ENCODE results near the gene BAAT.

Gene BAAT

DNA sequence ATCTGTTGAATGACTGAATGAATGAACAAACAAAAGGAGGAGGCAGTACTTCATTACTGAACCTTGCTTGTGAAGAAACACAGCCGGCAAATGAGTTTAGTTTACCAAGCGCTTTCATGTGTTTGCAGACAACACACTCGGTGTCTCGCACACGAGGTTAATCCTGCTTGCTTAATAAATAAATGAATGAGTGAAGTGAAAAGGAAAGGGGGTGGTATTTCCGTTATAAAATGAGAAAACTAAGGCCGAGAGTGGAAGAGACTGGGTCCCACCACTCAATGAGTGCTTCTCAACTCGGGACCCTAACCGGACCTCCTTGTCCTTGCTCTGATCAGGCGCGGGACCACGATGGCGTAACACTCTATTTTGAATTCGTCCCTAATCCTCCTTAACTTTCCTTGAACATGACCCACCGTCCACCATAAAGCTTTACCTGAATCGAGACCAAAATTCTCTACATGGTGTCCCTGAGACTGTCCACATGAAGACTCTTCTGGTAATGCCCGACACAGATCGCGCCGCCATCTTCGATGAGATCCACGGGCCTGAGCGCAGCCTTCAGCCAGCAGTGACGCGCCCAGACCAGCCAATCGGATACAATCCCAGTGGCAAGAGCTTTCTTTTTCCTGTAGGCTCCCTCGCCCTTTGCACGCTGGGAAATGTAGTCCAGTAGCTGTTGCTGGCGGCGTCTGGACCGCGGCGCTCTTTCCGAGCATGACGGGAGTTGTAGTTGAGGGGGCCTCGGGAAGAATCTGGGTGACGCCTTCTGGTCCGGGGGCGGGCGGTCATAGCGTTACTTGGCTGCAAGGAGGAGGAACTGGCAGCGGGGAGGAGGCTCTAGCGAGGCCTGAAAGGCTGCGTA, 13.5 kb upstream of the BAAT start, which contains the start of the genes MRPL50 and ZNF189:
MRPL50 (minus strand) TSS at position 551 of the 862 bp plus-strand sequence; CDS start at position 525, 26 bp downstream.
ZNF189 (plus strand) TSS at position 784 of the 862 bp plus-strand sequence. CDS start 306 bp downstream, outside the sequence.
- DNase-seq, result peak; percentile 93

DNA sequence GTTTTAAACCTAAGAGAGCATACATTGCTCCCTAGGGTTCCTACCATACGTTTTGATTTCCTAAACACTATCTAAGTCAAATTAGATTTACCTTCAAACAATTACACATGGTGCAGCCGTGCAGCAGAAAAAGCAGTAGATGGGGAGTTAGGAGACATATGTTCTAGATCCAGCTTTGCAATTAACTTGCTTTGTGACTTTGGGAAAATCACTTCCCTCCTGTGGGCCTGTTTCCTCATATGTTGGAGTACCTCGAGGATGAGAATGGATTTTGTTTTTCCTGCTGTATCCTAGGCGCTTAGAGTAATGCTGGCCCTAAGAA, 12.9 kb upstream of the BAAT start:
- no peak for DNase-seq

DNA sequence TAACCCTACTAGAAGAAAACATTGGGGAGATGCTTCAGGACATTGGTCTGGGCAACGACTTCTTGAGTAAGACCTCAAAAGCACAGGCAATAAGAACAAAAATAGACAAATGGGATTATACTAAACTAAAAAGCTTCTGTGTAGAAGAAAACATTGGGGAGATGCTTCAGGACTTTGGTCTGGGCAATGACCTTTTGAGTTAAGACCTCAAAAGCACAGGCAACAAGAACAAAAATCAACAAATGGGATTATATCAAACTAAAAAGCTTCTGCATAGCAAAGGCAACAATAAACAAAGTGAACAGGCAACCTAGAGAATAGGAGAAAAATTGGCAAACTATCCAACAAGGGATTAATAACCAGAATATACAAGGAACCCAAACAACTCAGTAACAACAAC, 9.9 kb upstream of the BAAT start:
- DNase-seq, result no peak

DNA sequence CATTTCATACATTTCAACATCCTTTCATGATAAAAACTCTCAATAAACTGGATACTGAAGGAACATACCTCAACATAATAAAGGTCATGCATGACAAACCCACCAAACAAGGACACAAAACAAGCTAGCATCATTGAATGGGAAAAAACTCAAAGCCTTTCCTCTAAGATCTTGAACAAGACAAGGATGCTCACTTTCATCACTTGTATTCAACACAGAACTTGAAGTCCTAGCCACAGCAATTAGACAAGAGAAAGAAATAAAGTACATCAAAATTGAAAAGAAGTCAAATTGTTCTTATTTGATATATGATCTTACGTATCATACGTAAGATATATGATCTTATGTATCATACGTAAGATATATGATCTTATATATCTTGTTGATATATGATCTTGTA, 8.3 kb upstream of the BAAT start:
- no peak for DNase-seq

DNA sequence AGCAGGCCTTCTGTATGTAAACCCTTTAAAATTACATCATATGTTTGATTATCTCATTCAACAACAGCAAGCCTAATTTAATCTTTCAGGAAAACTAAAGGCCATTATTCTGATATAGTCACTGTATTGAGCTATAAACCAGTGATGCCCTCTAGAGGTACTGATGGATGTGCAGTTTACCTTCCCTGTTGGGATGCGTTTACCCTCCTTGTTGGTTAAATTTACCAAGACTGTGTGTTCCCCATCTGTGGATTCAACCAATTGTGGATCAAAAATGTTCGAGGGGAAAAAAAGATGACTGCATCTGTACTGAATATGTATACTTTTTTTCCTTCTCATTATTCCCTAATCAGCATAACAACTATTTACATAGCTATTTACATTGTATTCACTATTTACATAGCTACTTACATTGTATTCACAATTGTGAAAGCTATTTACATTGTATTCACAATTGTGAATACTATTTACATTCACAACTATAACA, 3.7 kb upstream of the BAAT start:
- DNase-seq, result no peak

DNA sequence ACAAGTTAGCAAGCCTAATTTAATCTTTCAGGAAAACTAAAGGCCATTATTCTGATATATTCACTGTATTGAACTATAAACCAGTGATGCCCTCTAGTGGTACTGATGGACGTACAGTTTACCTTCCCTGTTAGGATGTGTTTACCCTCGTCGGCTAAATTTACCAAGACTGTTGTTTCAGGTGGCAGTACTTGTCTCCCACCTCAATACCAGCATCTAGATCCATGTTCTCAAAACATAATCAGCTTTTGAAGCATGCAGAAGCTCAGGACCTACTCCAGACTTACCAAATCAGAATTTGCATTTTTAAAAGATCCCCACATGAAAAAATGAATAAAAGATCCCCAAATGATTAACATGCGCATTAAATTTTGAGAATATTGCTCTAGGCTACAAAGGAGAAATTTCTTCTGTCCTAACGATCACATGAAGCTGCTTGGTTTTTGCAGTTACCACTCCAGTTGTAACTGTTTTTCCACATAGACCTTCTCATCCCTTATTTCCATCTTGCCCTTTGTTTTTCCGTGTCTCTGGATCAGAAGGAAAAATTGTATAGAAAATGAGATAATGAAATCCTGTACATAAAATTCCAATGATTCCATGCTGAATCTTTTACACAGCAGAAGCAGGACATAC, 3.2 kb upstream of the BAAT start:
- DNase-seq, result no peak

DNA sequence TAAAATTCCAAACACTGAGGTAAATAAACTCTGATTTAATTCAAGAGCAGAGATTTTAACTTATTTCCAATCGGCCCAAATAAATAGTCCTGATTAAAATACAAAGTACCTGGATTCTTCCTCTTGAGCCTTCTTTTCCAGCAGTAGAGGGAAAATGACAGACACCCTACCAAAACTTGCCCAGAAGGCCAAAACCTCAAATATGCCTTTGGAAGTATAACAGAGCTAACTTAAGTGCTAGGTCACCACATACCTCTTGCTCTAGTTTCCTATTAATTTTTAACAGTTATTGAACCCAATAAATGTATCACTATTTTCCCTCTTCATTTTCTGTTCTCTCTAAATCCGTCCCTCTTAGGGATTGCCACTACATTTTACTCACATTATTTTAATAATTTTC, 1.4 kb downstream of the BAAT start:
- no peak for DNase-seq

DNA sequence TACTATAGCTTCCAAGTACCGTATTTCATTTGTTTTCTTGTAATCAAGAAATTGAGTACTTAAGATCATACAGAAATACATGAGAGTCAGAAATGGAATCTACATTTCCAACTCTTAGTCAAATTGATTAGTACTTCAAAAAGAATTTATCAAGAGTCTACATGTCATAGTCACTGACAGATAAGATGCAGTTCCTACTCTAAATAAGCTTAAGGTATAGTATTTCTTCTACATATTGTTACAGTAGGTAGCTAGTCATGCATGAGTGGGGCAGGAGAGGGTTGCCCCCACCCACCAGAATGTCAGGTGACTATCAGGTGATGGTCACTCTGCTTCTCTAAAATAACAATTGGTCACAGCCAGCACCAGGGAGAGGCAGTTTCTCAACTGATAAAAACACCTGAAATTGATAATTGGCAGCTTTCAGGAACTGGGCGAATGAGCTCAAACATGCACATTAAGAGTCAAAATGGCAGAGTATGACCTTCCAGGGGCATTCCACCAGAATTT, 2.9 kb downstream of the BAAT start:
- no peak for DNase-seq

DNA sequence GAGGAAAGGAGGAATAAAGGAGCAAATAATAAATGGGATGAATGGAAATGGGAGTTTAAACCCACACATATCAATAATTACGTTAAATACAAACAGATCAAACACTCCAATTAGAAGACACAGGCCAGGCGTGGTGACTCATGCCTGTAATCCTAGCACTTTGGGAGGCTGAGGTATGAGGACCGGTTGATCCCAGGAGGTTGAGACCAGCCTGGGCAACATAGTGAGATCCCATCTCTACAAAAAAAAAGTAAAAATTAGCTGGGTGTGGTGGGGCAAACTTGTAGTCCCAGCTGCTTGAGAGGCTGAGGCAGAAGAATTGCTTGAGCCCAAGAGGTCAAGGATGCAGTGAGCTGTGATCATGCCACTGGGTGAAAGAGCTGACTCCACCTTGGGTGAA, 3.7 kb downstream of the BAAT start:
- no peak for DNase-seq

DNA sequence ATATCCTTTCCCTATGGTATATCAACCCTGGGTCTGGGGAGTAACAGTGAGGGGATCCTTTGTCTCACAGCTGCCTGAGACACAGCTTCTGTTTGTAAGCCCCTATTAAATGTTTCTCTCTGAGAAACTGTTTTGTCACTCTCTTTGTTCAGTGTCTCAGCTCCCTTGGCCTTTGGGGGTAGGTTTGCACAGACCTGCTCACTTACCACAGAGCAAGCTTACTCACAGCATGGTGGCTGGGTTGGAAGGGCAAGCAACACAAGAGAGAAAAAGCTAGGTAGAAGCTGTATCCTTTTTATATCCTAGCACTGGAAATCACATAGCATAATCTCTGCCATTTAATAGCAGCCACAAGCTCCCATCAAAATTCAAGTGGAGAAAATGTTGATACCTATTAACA, 4.5 kb downstream of the BAAT start:
- no peak for DNase-seq

DNA sequence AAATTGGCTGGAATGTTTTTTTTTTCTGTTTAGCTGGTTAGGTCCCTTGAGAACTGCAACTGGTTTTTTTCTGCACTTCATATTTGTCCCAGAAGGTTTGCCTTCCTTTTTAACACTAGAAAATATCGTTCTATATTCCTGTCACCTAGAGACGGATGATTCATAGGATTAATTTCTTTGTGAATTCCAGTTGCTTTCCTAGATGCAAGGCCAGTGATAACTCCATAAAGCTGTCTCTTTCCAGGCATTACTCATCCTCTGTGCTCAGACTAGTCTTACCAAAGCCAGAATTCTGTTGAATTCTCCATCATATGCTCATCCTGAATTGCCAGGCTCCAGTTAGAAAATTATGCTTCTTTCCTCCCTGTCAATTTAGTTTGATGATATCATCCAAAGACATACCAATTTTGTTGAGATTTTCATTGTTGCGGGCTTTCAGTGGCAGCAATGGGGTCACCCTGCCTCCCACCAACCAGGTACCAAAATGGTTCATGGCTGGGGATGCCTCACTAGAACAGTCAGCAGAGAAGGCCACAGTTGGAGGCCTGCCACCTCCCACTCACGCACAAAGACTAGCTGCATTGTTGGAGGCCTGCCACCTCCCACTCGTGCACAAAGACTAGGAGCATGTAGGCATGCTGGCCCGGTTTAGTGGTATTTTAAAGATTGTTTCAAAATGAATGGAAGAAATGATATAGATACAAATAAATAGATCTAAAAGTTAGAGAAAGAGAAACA, 8.5 kb downstream of the BAAT start:
- DNase-seq, result no peak

DNA sequence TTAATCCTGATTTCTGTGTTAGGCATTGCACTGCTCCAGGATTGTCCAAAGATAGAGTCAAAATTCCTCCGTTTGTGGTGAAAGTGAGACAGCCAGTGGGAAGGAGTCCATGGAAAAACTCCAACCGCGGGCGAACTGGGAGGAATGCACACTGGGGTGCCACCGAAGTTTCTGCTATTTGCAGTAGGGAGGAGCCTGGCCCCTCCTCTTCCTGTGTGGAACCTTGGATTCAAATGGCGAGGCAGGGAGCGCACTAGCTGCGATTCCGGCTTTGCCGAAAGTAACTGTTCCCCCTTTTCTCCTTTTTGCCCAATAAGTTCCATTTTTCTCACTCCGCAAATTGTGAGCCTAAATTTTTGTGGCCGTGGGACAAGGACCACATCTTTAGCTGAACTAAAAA, 9.3 kb downstream of the BAAT start:
- no peak for DNase-seq

DNA sequence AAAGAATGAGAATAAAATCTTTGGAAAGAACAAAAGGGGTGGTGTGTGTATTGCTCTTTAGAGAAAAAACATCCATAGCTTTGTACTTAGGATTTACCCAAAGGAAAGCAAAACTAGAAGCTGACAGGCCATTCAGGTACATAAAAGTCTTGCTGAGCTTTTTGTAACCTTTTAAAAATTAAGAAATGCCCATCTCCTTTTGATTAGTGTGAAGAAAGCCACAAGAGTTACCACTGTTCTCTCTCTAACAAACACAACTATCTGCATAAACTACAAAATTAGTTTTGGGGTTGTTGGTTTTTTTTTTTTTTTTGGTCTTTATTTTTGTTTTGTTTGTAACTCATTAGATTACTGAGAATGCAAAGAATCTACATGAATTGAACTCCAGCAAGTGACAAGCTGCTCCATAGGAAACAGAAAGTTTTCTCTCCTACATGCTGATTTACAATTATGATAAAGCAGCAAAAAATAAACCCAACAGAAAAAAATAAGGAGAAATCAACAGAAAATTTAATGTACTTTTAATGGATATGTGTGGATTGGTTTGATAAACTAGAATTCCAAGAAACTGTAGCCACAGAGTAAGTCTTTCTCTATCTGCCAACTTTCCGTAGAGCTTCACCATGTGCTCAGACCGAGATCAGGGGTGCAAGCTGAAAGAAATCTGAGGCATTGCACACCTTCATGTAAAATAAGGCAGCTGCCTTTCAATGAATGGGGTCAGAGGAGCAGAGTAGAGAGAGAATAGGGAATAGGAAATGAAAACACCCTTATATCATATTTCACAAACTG, 12.3 kb downstream of the BAAT start:
- no peak for DNase-seq

DNA sequence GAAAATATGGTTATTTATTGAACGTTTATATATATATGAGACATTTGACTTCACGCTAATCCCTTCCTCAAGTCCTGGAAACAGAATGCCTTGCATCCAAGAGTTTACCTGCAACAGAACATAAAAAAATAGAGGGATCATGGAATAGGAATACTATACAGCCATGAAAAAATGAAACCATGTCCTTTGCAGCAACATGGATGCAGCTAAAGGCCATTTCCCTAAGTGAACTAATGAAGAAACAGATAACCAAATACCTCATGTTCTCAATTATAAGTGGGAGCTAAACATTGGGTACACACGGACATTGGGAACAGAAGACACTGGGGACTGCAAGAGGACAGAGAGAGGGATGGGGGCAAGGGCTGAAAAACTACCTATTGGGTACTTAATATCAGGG, 13.0 kb downstream of the BAAT start:
- DNase-seq, result no peak

DNA sequence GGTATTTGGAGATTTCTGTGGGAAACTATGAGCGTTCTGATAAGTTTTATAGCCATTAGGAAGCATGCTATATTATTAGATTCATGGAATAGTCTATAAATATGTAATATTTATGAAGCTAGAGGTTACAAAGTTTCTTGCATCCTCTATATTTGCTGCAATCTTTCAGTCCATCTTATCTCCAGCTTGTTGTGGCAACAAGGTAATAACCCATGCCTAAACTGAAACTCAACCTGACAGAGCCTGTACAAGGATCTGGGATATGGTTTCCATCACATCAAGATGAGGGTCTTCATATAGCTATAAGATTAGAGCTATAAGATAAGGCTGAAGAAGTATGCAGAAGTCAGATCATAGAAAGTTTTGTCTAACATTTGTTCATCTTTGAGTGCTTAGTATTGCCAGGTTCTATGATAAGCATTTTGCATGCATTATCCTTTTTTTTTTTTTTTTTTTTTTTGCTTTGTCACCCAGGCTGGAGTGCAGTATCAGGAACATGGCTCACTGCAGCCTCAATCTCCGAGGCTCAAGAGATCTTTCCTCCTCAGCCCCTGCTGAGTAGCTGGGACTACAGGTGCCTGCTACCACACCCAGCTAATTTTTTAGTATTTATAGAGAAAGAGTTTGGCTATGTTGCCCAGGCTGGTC, 14.8 kb downstream of the BAAT start:
- DNase-seq, result no peak

DNA sequence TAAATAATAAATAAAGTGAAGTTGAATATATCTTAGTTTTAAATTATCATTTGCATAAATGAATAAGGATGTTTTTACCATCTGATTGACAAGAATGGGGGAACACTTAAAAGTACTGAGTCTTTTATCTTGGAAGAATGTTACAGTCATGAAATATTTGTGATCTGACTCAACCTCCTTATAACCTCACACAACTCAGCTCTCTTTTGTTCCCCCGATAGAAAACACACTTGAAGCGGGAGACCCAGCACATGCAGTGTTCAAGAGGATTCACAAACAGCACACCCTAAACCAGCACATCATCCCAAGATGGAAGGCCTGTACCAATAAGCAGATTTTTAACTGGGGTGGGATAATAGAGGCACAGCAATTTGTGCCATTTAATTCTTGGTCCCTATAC, 15.5 kb downstream of the BAAT start:
- DNase-seq, result no peak

DNA sequence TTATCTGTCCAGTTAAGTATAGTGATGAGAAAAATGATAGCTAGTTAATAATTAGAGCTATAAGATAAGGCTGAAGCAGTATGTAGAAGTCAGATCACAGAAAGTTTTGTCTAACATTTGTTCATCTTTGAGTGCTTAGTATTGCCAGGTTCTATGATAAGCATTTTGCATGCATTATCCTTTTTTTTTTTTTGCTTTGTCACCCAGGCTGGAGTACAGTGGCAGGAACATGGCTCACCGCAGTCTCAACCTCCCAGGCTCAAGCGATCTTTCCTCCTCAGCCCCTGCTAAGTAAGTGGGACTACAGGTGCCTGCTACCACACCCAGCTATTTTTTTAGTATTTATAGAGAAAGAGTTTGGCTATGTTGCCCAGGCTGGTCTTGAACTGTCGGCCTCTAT, 17.5 kb downstream of the BAAT start:
- DNase-seq, result no peak

DNA sequence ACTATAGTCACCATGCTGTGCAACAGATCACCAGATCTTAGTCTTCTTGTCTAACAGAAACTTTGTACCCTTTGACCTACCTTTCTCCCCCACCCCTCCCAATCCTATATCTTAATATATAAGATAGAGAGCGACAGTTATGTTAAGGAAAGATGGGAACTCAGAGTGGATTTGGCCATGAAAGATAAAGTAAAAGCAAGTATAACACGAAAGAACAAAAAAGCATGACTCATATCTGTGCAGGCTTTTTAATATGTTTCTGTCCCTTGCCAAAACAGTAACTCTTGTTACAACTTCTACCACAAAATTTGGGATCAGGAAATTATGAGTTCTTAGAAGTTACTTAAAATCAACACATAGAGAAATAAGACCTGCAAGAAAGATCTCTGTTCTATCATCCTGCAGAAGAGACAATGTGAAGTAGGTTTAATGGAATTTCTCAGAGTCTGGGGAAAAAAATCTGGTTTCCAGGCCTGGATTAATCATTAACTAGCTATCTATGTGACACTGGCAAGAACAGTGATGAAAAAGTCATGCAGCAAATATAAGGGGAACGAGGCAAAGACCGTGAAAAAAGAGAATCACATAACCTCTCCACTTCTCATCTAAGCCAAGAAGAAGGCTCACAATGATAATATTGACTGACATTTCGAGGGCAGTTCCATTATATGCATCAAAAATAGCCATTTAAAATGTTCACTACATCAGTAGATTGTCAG, 18.6 kb downstream of the BAAT start:
- no peak for DNase-seq

DNA sequence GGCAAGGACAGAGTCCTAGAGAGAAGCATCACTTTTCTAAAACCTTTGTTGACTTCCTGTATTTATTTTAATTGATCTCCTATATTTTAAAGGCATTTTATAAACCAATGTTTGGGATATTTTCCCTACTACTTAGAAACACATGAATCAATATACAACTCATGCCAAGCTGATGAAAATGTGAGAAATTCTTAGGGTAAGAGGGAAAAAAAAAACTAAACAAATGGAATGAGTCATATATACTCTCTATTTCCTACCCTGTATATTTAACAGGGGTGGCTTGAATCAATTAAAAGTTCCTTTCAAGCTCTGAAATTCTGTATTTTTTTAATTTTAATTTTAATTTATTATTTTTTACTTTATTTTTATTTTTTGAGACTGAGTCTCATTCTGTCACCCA, 19.6 kb downstream of the BAAT start:
- no peak for DNase-seq

DNA sequence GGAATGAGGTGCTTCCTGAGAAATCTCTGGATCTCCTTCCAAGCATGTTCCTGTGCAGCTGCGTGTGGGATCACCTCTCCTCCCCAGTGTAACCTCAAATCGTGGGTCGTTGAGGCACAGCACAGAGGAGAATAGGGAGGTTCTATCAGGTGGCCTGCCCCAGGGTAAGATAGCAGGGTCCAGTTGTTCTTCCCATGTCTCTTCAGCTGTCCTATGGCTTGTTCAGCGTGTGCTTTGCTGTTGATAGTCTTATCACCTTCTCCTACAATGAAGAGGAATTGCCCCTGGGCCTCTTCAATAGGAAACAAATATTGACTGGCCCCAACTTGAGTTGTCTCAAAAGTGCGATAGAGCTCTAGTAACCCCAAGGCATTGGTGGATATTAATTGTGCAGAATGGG, 22.4 kb downstream of the BAAT start:
- DNase-seq, result no peak

DNA sequence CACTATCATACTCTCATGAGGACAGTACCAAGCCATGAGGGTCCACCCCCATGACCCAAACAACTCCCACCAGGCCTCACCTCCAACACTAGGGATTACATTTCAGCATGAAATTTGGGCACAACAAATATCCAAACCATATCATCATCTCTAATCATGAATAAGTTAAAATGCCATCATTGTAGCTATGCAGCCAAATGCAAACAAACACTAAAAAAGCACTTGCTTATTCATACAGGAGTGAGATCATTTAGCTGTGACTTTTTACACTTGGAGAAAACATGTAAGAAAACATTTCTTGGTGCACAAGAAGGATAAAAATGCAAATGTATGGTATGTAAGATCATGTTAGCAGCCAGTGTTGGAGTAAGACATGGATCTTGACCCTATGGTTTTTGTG, 24.2 kb downstream of the BAAT start:
- DNase-seq, result no peak

All from effector CD8-positive, alpha-beta T cell (primary cell).